IPS-18c (cell line): Measurements from ENCODE around the gene MRPL19.
"Not testable (repeated sequence)": the region's sequence is repeated elsewhere in the genome, so short reads cannot be mapped to it uniquely, and the experiment has no call there.

Experiments used
- H3K4me3 ChIP-seq: 2 replicates; pipeline ENCODE4 v1.7.0; 2013; ENCODE audit warnings: low read depth, mild to moderate bottlenecking, low read length, moderate library complexity; ENCODE audit not compliant: insufficient read depth
- H3K9me3 ChIP-seq: one replicate; pipeline ENCODE4 v1.6.1; 2013; ENCODE audit warnings: mild to moderate bottlenecking, low read length, moderate library complexity; ENCODE audit not compliant: control insufficient read depth, insufficient read depth

The MRPL19 gene

GRCh38 chr2:75703589-75704287 is 57.2 kb downstream of the MRPL19 start:
- Histone ChIP-seq H3K9me3 (no peaks in the 10 kb centered on the region), H3K4me3 (no peak overlapping the region)

- no peak overlapping the region for H3K4me3 ChIP-seq
- H3K9me3 ChIP-seq: no peaks in the 10 kb centered on the region
These were observed 59.3 kb downstream of the MRPL19 start for GRCh38 chr2:75705921-75706320.

GRCh38 chr2:75707901-75708300 is 61.3 kb downstream of the MRPL19 start:
- Histone ChIP-seq H3K4me3 (no peak overlapping the region), H3K9me3 (no peaks in the 10 kb centered on the region)

- Histone ChIP-seq H3K9me3 (no peaks in the 10 kb centered on the region), H3K4me3 (no peak overlapping the region)
These were observed 62.7 kb downstream of the MRPL19 start for GRCh38 chr2:75709297-75709696.

- Histone ChIP-seq H3K4me3 (peak overlapping the region; percentile 70), H3K9me3 (no peaks in the 10 kb centered on the region)
These were observed 63.6 kb downstream of the MRPL19 start for GRCh38 chr2:75710220-75710576.

- Histone ChIP-seq H3K4me3 (peak within 1 kb of the TSS; percentile 70), H3K9me3 (no peaks in the 10 kb centered on the region)
These were observed 64.1 kb downstream of the MRPL19 start, which contains the start of gene GCFC2 for GRCh38 chr2:75710577-75711253. Gene GCFC2, minus strand, starts transcription at chr2:75710915. Its CDS starts 60 bp downstream, at chr2:75710855.

GRCh38 chr2:75711590-75711989 is 65.0 kb downstream of the MRPL19 start:
- not testable (repeated sequence) for H3K4me3 ChIP-seq, H3K9me3 ChIP-seq

- Histone ChIP-seq H3K4me3 (no peak overlapping the region), H3K9me3 (no peaks in the 10 kb centered on the region)
These were observed 69.8 kb downstream of the MRPL19 start for GRCh38 chr2:75716406-75716805.

- Histone ChIP-seq H3K4me3 (no peak overlapping the region), H3K9me3 (no peaks in the 10 kb centered on the region)
These were observed 73.0 kb downstream of the MRPL19 start for GRCh38 chr2:75719616-75720015.

GRCh38 chr2:75720525-75720924 is 73.9 kb downstream of the MRPL19 start:
- Histone ChIP-seq H3K9me3 (no peaks in the 10 kb centered on the region), H3K4me3 (no peak overlapping the region)

- no peak overlapping the region for H3K4me3 ChIP-seq
- H3K9me3 ChIP-seq: no peaks in the 10 kb centered on the region
These were observed 76.1 kb downstream of the MRPL19 start for GRCh38 chr2:75722687-75723086.

- no peaks in the 10 kb centered on the region for H3K9me3 ChIP-seq
These were observed 82.2 kb downstream of the MRPL19 start for GRCh38 chr2:75728614-75729419.

GRCh38 chr2:75729861-75730260 is 83.3 kb downstream of the MRPL19 start:
- Histone ChIP-seq H3K4me3 (no peak overlapping the region), H3K9me3 (no peaks in the 10 kb centered on the region)

More at GRCh38 chr2:75728614-75729419, 82.2 kb downstream of the MRPL19 start:
- no peak overlapping the region for H3K4me3 ChIP-seq

- no peak overlapping the region for H3K4me3 ChIP-seq
- no peaks in the 10 kb centered on the region for H3K9me3 ChIP-seq
These were observed 89.7 kb downstream of the MRPL19 start for GRCh38 chr2:75736276-75736675.

- H3K4me3 ChIP-seq: no peak overlapping the region
- no peaks in the 10 kb centered on the region for H3K9me3 ChIP-seq
These were observed 91.4 kb downstream of the MRPL19 start for GRCh38 chr2:75737961-75738360.
